CD4-positive, alpha-beta memory T cell (primary cell): Measurements from ENCODE around the gene BFSP2. TPM values are rescaled to one million over a fixed set of nuclear protein-coding genes. Genes with fewer than 3 reads are reported as not detected.

Experiments
- CTCF ChIA-PET: fragments of 350-600 bp; sonication (Branson Sonifier 250); formaldehyde crosslinking; loops from one replicate; lab custom pipeline; 2021; ENCODE audit warnings: inconsistent platforms; ENCODE audit not compliant: partially characterized antibody; lab: Charles Lee
- POLR2A ChIA-PET: fragments of 350-600 bp; sonication (Branson Sonifier 250); formaldehyde crosslinking; loops from one replicate; lab custom pipeline; 2021; ENCODE audit not compliant: partially characterized antibody; lab: Charles Lee
- DNase-seq, 5 donors: peaks; one replicate each; pipeline versions ENCODE4 v3.0.0 to v3.0.0-alpha.2; 2020 to 2022; ENCODE audit warnings: mixed read lengths in 1 of 5
- H3K27ac ChIP-seq: one replicate; pipeline ENCODE4 v1.7.0; 2013; ENCODE audit warnings: low read depth, low read length
- H3K27me3 ChIP-seq: 2 replicates; pipeline ENCODE4 v1.7.0; 2013; ENCODE audit warnings: mild to moderate bottlenecking, low read length, moderate library complexity; ENCODE audit not compliant: insufficient read depth
- H3K36me3 ChIP-seq: 2 replicates; pipeline ENCODE4 v1.7.0; 2013; ENCODE audit warnings: mild to moderate bottlenecking, low read length, moderate library complexity; ENCODE audit not compliant: insufficient read depth
- H3K4me1 ChIP-seq: 2 replicates; pipeline ENCODE4 v1.7.0; 2013; ENCODE audit warnings: mild to moderate bottlenecking, low read length, moderate library complexity; ENCODE audit not compliant: insufficient read depth
- H3K4me3 ChIP-seq, 2 donors: one replicate each; pipeline ENCODE4 v1.7.0; 2013; ENCODE audit warnings: low read length in 2 of 2, mild to moderate bottlenecking in 1 of 2
- H3K9me3 ChIP-seq, 2 donors: one replicate each; pipeline ENCODE4 v1.7.0; 2013; ENCODE audit warnings: low read length in 2 of 2, control low read depth in 1 of 2; ENCODE audit not compliant: control insufficient read depth in 1 of 2
- H3K27ac Mint-ChIP-seq, 7 donors: one replicate each; pipeline ENCODE4 v1.8.0; 2020 to 2021; ENCODE audit warnings: mixed read lengths in 7 of 7, mild to moderate bottlenecking in 6 of 7, inconsistent platforms in 3 of 7, moderate library complexity in 3 of 7
- H3K27me3 Mint-ChIP-seq, 2 donors: one replicate each; pipeline ENCODE4 v1.8.0; 2020 to 2021; ENCODE audit warnings: mixed read lengths in 2 of 2
- H3K36me3 Mint-ChIP-seq, 2 donors: one replicate each; pipeline ENCODE4 v1.8.0; 2020 to 2021; ENCODE audit warnings: mixed read lengths in 2 of 2, inconsistent platforms in 1 of 2, mild to moderate bottlenecking in 1 of 2
- H3K4me1 Mint-ChIP-seq, 4 donors: one replicate each; pipeline ENCODE4 v1.8.0; 2020 to 2021; ENCODE audit warnings: mixed read lengths in 4 of 4, mild to moderate bottlenecking in 1 of 4
- H3K4me3 Mint-ChIP-seq, 8 donors: one replicate each; pipeline ENCODE4 v1.8.0; 2020 to 2021; ENCODE audit warnings: mixed read lengths in 8 of 8, mild to moderate bottlenecking in 7 of 8, moderate library complexity in 6 of 8, inconsistent platforms in 3 of 8
- H3K9me3 Mint-ChIP-seq, 8 donors: one replicate each; pipeline ENCODE4 v1.8.0; 2020 to 2021; ENCODE audit warnings: mixed read lengths in 8 of 8, mild to moderate bottlenecking in 5 of 8, inconsistent platforms in 3 of 8, moderate library complexity in 1 of 8
- intact Hi-C: fragments of 100-400 bp; cut with micrococcal nuclease; formaldehyde crosslinking; loops from one replicate; pipeline ENCODE4 v1.15.1; 2023
- polyA plus RNA-seq, 2 donors: library from polyadenylated mRNA; unstranded; fragments of 300-500 nt; fragmentation: Illumina TruSeq; gene quantifications; one replicate each; pipeline ENCODE4 v1.2.3, GENCODE V29; 2021
- total RNA-seq, 2 experiments: library from RNA; stranded (reverse); gene quantifications; one replicate each; pipeline ENCODE4 v1.2.3, GENCODE V29; 2021

BFSP2 gene
- total and polyA plus RNA-seq, 4 experiments from 2014 or later: 0.86 to 1.3 TPM; not detected in 2

GRCh38 chr3:133418361-133418760 is 18.5 kb downstream of the BFSP2 start:
- ChIA-PET CTCF (no interaction called here), POLR2A (no interaction called here)
- Histone ChIP-seq H3K9me3 (no peaks in the 10 kb centered on the region), H3K4me1 (no peaks in the 10 kb centered on the region), H3K36me3 (no peaks in the 10 kb centered on the region), H3K27me3 (no peaks in the 10 kb centered on the region), H3K4me3 (no peak overlapping the region), H3K27ac (no peak overlapping the region)
- H3K36me3 Mint-ChIP-seq: no peaks in the 10 kb centered on the region
- H3K4me3 Mint-ChIP-seq: no peak overlapping the region
- intact Hi-C loops: no loop called here
- no peaks in the 10 kb centered on the region for H3K9me3 Mint-ChIP-seq
- H3K27me3 Mint-ChIP-seq: peaks cover 2 to 5% of the 10 kb centered on the region in 2 donors
- no peak for DNase-seq
- peaks cover 2 to 4% (median 3%) of the 10 kb centered on the region in 4 donors for H3K4me1 Mint-ChIP-seq
- H3K27ac Mint-ChIP-seq: no peak overlapping the region

- intact Hi-C loops: no loop called here
- no peak for DNase-seq
- CTCF ChIA-PET: interaction anchor here (1.2 kb wide), 1 partner anchor 693 kb away, joined by 3 read pairs; no protein-coding TSS in a partner anchor
Measured at GRCh38 chr3:133419151-133419909, 19.5 kb downstream of the BFSP2 start.

GRCh38 chr3:133424937-133425869 is 25.3 kb downstream of the BFSP2 start:
- ChIA-PET POLR2A (no interaction called here), CTCF (interaction anchor here (1.0 to 8.2 kb wide), 6 partner anchors 11 to 766 kb away, joined by 3 to 145 read pairs (median 8); no protein-coding TSS in a partner anchor)
- Mint-ChIP-seq H3K4me3 (no peak overlapping the region), H3K36me3 (peaks cover 0 to 3% of the 10 kb centered on the region in 2 donors), H3K27me3 (peaks cover 3 to 10% of the 10 kb centered on the region in 2 donors), H3K9me3 (no peaks in the 10 kb centered on the region), H3K4me1 (peaks cover 0 to 9% (median 3%) of the 10 kb centered on the region in 4 donors), H3K27ac (peak overlapping the region in 2 of 7 donors; percentile 48 to 75)
- H3K36me3 ChIP-seq: no peaks in the 10 kb centered on the region
- intact Hi-C loops: no loop called here
- no peak for DNase-seq
- H3K4me1 ChIP-seq: peaks cover 4% of the 10 kb centered on the region
- H3K27me3 ChIP-seq: no peaks in the 10 kb centered on the region
- H3K4me3 ChIP-seq: no peak overlapping the region
- no peaks in the 10 kb centered on the region for H3K9me3 ChIP-seq
- no peak overlapping the region for H3K27ac ChIP-seq

More at GRCh38 chr3:133419151-133419909, 19.5 kb downstream of the BFSP2 start:
- Mint-ChIP-seq H3K9me3 (no peaks in the 10 kb centered on the region), H3K36me3 (no peaks in the 10 kb centered on the region), H3K4me3 (no peak overlapping the region), H3K4me1 (peaks cover 0 to 8% (median 3%) of the 10 kb centered on the region in 4 donors), H3K27me3 (peaks cover 3 to 9% of the 10 kb centered on the region in 2 donors), H3K27ac (no peak overlapping the region)
- Histone ChIP-seq H3K9me3 (no peaks in the 10 kb centered on the region), H3K27me3 (no peaks in the 10 kb centered on the region), H3K36me3 (no peaks in the 10 kb centered on the region), H3K4me1 (peaks cover 4% of the 10 kb centered on the region), H3K27ac (no peak overlapping the region), H3K4me3 (no peak overlapping the region)
- POLR2A ChIA-PET: no interaction called here

- ChIA-PET CTCF (interaction anchor here (8.2 kb wide), 1 partner anchor 700 kb away, joined by 145 read pairs; no protein-coding TSS in a partner anchor), POLR2A (no interaction called here)
- DNase-seq: no peak
- Histone ChIP-seq H3K27ac (no peak overlapping the region), H3K36me3 (no peaks in the 10 kb centered on the region), H3K9me3 (no peaks in the 10 kb centered on the region), H3K4me3 (no peak overlapping the region), H3K27me3 (no peaks in the 10 kb centered on the region), H3K4me1 (peaks cover 4% of the 10 kb centered on the region)
- Mint-ChIP-seq H3K27ac (peak overlapping the region in 1 of 7 donors; percentile 13), H3K4me3 (no peak overlapping the region), H3K36me3 (peaks cover 0 to 3% of the 10 kb centered on the region in 2 donors), H3K9me3 (no peaks in the 10 kb centered on the region), H3K4me1 (peaks cover 0 to 9% (median 3%) of the 10 kb centered on the region in 4 donors), H3K27me3 (peaks cover 3 to 10% of the 10 kb centered on the region in 2 donors)
- intact Hi-C loops: no loop called here
Measured at GRCh38 chr3:133425898-133426297, 26.0 kb downstream of the BFSP2 start.

GRCh38 chr3:133426721-133427120 is 26.9 kb downstream of the BFSP2 start:
- Histone ChIP-seq H3K9me3 (no peaks in the 10 kb centered on the region), H3K36me3 (no peaks in the 10 kb centered on the region), H3K4me1 (peaks cover 4% of the 10 kb centered on the region), H3K27ac (no peak overlapping the region), H3K4me3 (no peak overlapping the region), H3K27me3 (no peaks in the 10 kb centered on the region)
- ChIA-PET CTCF (interaction anchor here (0.8 to 8.2 kb wide), 2 partner anchors 695 to 701 kb away, joined by 4 to 145 read pairs; no protein-coding TSS in a partner anchor), POLR2A (no interaction called here)
- H3K27ac Mint-ChIP-seq: no peak overlapping the region
- H3K9me3 Mint-ChIP-seq: no peaks in the 10 kb centered on the region
- intact Hi-C loops: no loop called here
- DNase-seq: no peak
- no peak overlapping the region for H3K4me3 Mint-ChIP-seq
- peaks cover 0 to 9% (median 3%) of the 10 kb centered on the region in 4 donors for H3K4me1 Mint-ChIP-seq
- H3K36me3 Mint-ChIP-seq: peaks cover 0 to 3% of the 10 kb centered on the region in 2 donors
- H3K27me3 Mint-ChIP-seq: peaks cover 2 to 10% of the 10 kb centered on the region in 2 donors

- H3K4me3 ChIP-seq: no peak overlapping the region
- no peak overlapping the region for H3K27ac ChIP-seq
- H3K4me1 Mint-ChIP-seq: peaks cover 0 to 9% (median 3%) of the 10 kb centered on the region in 4 donors
- no peaks in the 10 kb centered on the region for H3K9me3 ChIP-seq
- H3K27me3 Mint-ChIP-seq: peaks cover 2 to 4% of the 10 kb centered on the region in 2 donors
- H3K27ac Mint-ChIP-seq: no peak overlapping the region
- CTCF ChIA-PET: no interaction called here
- peaks cover 3% of the 10 kb centered on the region for H3K4me1 ChIP-seq
- no peak for DNase-seq
- no peak overlapping the region for H3K4me3 Mint-ChIP-seq
- H3K36me3 ChIP-seq: no peaks in the 10 kb centered on the region
- H3K36me3 Mint-ChIP-seq: peaks cover 0 to 3% of the 10 kb centered on the region in 2 donors
- intact Hi-C loops: no loop called here
- H3K9me3 Mint-ChIP-seq: no peaks in the 10 kb centered on the region
- POLR2A ChIA-PET: no interaction called here
- no peaks in the 10 kb centered on the region for H3K27me3 ChIP-seq
Measured at GRCh38 chr3:133428552-133428951, 28.7 kb downstream of the BFSP2 start.

- no peak overlapping the region for H3K27ac Mint-ChIP-seq
- H3K4me3 Mint-ChIP-seq: no peak overlapping the region
- ChIA-PET CTCF (no interaction called here), POLR2A (no interaction called here)
- Histone ChIP-seq H3K27ac (no peak overlapping the region), H3K4me3 (no peak overlapping the region), H3K27me3 (no peaks in the 10 kb centered on the region), H3K4me1 (no peaks in the 10 kb centered on the region), H3K9me3 (no peaks in the 10 kb centered on the region), H3K36me3 (no peaks in the 10 kb centered on the region)
- intact Hi-C loops: no loop called here
- peaks cover 0 to 3% of the 10 kb centered on the region in 2 donors for H3K36me3 Mint-ChIP-seq
- H3K9me3 Mint-ChIP-seq: no peaks in the 10 kb centered on the region
- peaks cover 0 to 4% (median 0%) of the 10 kb centered on the region in 4 donors for H3K4me1 Mint-ChIP-seq
- DNase-seq: no peak
- peaks cover 0 to 1% of the 10 kb centered on the region in 2 donors for H3K27me3 Mint-ChIP-seq
Measured at GRCh38 chr3:133429063-133429462, 29.2 kb downstream of the BFSP2 start.
